IMR-90 (cell line): ENCODE measurements around the gene EXOG. TPM values are rescaled to one million over a fixed set of nuclear protein-coding genes. Genes with fewer than 3 reads are reported as not detected.

Source experiments
- ATAC-seq: fragments of 200-7000 bp; cut with Tn5 transposase; 2 replicates; pipeline ENCODE4 v1.9.1; 2020; ENCODE audit warnings: low read depth, mild to moderate bottlenecking, moderate library complexity
- BruUV-seq: library from RNA; stranded (reverse); fragments of 400-500 nt; replicated peaks from 2 replicates; lab custom pipeline; 2021; lab: Mats Ljungman, UMichigan
- CTCF ChIA-PET: fragments of 300-600 bp; formaldehyde crosslinking; extraction: SDS; loops from one replicate; lab custom pipeline; 2021; ENCODE audit warnings: antibody characterized with exemption; lab: Yijun Ruan, JAX
- POLR2A ChIA-PET: fragments of 300-600 bp; sonication (Branson Sonifier 250); formaldehyde crosslinking; loops from one replicate; lab custom pipeline; 2022; ENCODE audit warnings: antibody characterized with exemption; ENCODE audit not compliant: unreplicated experiment; lab: Charles Lee
- DNase-seq: peaks from one replicate; pipeline ENCODE4 v3.0.0; 2013
- H2AFZ ChIP-seq: replicated peaks from 2 replicates; pipeline ENCODE3; 2013; ENCODE audit warnings: low read length, mild to moderate bottlenecking; ENCODE audit not compliant: poor library complexity
- H2AK5ac ChIP-seq: 2 replicates; pipeline ENCODE4 v1.6.1; 2013; ENCODE audit warnings: low read depth, low read length, inconsistent platforms
- H2AK9ac ChIP-seq: replicated peaks from 2 replicates; pipeline ENCODE3; 2013; ENCODE audit warnings: mild to moderate bottlenecking, low read depth, low read length, moderate library complexity; ENCODE audit not compliant: poor library complexity
- H2BK120ac ChIP-seq: 2 replicates; pipeline ENCODE4 v1.6.1; 2013; ENCODE audit warnings: low read depth, low read length, inconsistent platforms
- H2BK15ac ChIP-seq: 3 replicates; pipeline ENCODE4 v1.6.1; 2013; ENCODE audit warnings: low read depth, low read length, inconsistent platforms
- H2BK20ac ChIP-seq: 2 replicates; pipeline ENCODE4 v1.6.1; 2013; ENCODE audit warnings: low read depth, mild to moderate bottlenecking, inconsistent platforms, low read length, moderate library complexity
- H2BK5ac ChIP-seq: 2 replicates; pipeline ENCODE4 v1.6.1; 2013; ENCODE audit warnings: mild to moderate bottlenecking, low read depth, low read length, inconsistent platforms; ENCODE audit not compliant: poor library complexity, severe bottlenecking
- H3K14ac ChIP-seq: replicated peaks from 2 replicates; pipeline ENCODE4 v1.6.1; 2013; ENCODE audit warnings: low read depth, low read length, inconsistent platforms
- H3K18ac ChIP-seq: 2 replicates; pipeline ENCODE4 v1.6.1; 2013; ENCODE audit warnings: low read depth, low read length, control low read depth
- H3K23ac ChIP-seq: 2 replicates; pipeline ENCODE4 v1.6.1; 2013; ENCODE audit warnings: low read depth, low read length, inconsistent platforms
- H3K27ac ChIP-seq: 2 replicates; pipeline ENCODE4 v1.5.1; 2013; ENCODE audit warnings: mild to moderate bottlenecking, control low read depth, low read length; ENCODE audit not compliant: insufficient read depth
- H3K27me3 ChIP-seq: 2 replicates; pipeline ENCODE4 v1.6.1; 2013; ENCODE audit warnings: low read length; ENCODE audit not compliant: control insufficient read depth, insufficient read depth
- H3K36me3 ChIP-seq: 2 replicates; pipeline ENCODE4 v1.6.1; 2013; ENCODE audit warnings: low read length, mixed read lengths; ENCODE audit not compliant: control insufficient read depth, insufficient read depth
- H3K4ac ChIP-seq: 2 replicates; pipeline ENCODE4 v1.6.1; 2013; ENCODE audit warnings: low read depth, low read length, inconsistent platforms
- H3K4me1 ChIP-seq: 2 replicates; pipeline ENCODE4 v1.6.1; 2013; ENCODE audit warnings: low read length, mixed read lengths; ENCODE audit not compliant: control insufficient read depth, insufficient read depth
- H3K4me2 ChIP-seq: 2 replicates; pipeline ENCODE4 v1.6.1; 2013; ENCODE audit warnings: low read depth, mild to moderate bottlenecking, control low read depth, low read length, moderate library complexity
- H3K4me3 ChIP-seq: 2 replicates; pipeline ENCODE4 v1.5.1; 2013; ENCODE audit warnings: low read depth, mild to moderate bottlenecking, control low read depth, low read length, moderate library complexity; ENCODE audit not compliant: insufficient read depth
- H3K56ac ChIP-seq: 2 replicates; pipeline ENCODE4 v1.6.1; 2013; ENCODE audit warnings: low read length, inconsistent platforms; ENCODE audit not compliant: insufficient read depth; ENCODE audit errors: extremely low read depth
- H3K79me1 ChIP-seq, 2 experiments: 2 replicates each; pipeline ENCODE4 v1.6.1; 2013; ENCODE audit warnings: low read length in 2 of 2, inconsistent platforms in 1 of 2, low read depth in 1 of 2
- H3K9ac ChIP-seq: 2 replicates; pipeline ENCODE4 v1.6.1; 2013; ENCODE audit warnings: low read depth, low read length, control low read depth
- H3K9me1 ChIP-seq: 2 replicates; pipeline ENCODE4 v1.6.1; 2013; ENCODE audit warnings: low read length, inconsistent platforms; ENCODE audit not compliant: insufficient read depth
- H3K9me3 ChIP-seq: 2 replicates; pipeline ENCODE4 v1.6.1; 2013; ENCODE audit warnings: low read length; ENCODE audit not compliant: control insufficient read depth, insufficient read depth
- H4K20me1 ChIP-seq: 2 replicates; pipeline ENCODE4 v1.6.1; 2013; ENCODE audit warnings: low read length, inconsistent platforms; ENCODE audit not compliant: insufficient read depth
- H4K5ac ChIP-seq: 2 replicates; pipeline ENCODE4 v1.6.1; 2013; ENCODE audit warnings: mild to moderate bottlenecking, low read depth, low read length, control low read depth
- H4K8ac ChIP-seq, 2 experiments: 2 replicates each; pipeline ENCODE4 v1.6.1; 2013; ENCODE audit warnings: low read depth in 2 of 2, low read length in 2 of 2, control low read depth in 1 of 2, inconsistent platforms in 1 of 2
- H4K91ac ChIP-seq: 2 replicates; pipeline ENCODE4 v1.6.1; 2013; ENCODE audit warnings: low read depth, low read length, inconsistent platforms; ENCODE audit not compliant: insufficient read depth
- BHLHE40 ChIP-seq: fragments of 150-350 bp; IDR thresholded peaks from 2 replicates; pipeline ENCODE4 v1.6.1; 2016; ENCODE audit warnings: mild to moderate bottlenecking, low read depth, low read length
- CTCF ChIP-seq: conservative IDR thresholded peaks from 2 replicates; pipeline ENCODE4 v1.5.1; 2012; ENCODE audit warnings: mild to moderate bottlenecking, low read depth, low read length, improper control_type of control experiment
- MXI1 ChIP-seq: IDR thresholded peaks from 2 replicates; pipeline ENCODE4 v1.6.1; 2012; ENCODE audit warnings: low read depth, mild to moderate bottlenecking, low read length, moderate library complexity, borderline replicate concordance
- POLR2A ChIP-seq: IDR thresholded peaks from 2 replicates; pipeline ENCODE4 v1.6.1; 2012; ENCODE audit warnings: mild to moderate bottlenecking, low read depth, low read length
- RAD21 ChIP-seq: IDR thresholded peaks from 2 replicates; pipeline ENCODE4 v1.6.1; 2012; ENCODE audit warnings: low read length, improper control_type of control experiment
- WGBS, 2 experiments: methylation state at CpG; one replicate each; pipeline versions ENCODE4 v1.1.5 to v1.1.7; 2013; ENCODE audit warnings: missing lambda C conversion rate in 2 of 2; ENCODE audit not compliant: insufficient read length in 1 of 2; ENCODE audit errors: extremely low coverage in 2 of 2; 5-methylcytosine and 5-hydroxymethylcytosine counted together
- dilution Hi-C: fragments of 300-500 bp; cut with HindIII; formaldehyde crosslinking; loops from one replicate; pipeline ENCODE4 v1.14.3; 2018; ENCODE audit warnings: low sequenced_read_pairs; ENCODE audit not compliant: unreplicated experiment
- in situ Hi-C: fragments of 300-500 bp; cut with MboI; formaldehyde crosslinking; loops from 3 replicates; pipeline ENCODE4 v1.14.3; 2019; ENCODE audit warnings: low sequenced_read_pairs, inconsistent platforms, mixed read lengths
- intact Hi-C: fragments of 100-400 bp; cut with micrococcal nuclease; formaldehyde crosslinking; loops from 2 replicates; pipeline ENCODE4 v1.10.0; 2022
- polyA plus RNA-seq, 3 experiments: library from polyadenylated mRNA; depleted of rRNA; stranded (reverse); fragments of >200 nt; gene quantifications; 2 replicates each; pipeline ENCODE4 v1.2.3, GENCODE V29; 2012; ENCODE audit warnings: low replicate concordance in 1 of 3
- total RNA-seq: library from RNA; depleted of rRNA; stranded (reverse); fragments of >200 nt; gene quantifications from 2 replicates; pipeline ENCODE4 v1.2.3, GENCODE V29; 2012

The EXOG gene
- total and polyA plus RNA-seq, 2 of the 4 experiments (the other 2 are of a cell fraction), result 10.2 to 15.0 TPM

GRCh38 chr3:38454884-38455638, 41.1 kb upstream of the EXOG start:
- peaks cover 19 to 39% of the 10 kb centered on the region in 2 experiments; a peak in 3 of 4 replicates for H3K79me1 ChIP-seq
- peak overlapping the region; percentile 98 for H3K9ac ChIP-seq
- no peak overlapping the region for H4K5ac ChIP-seq
- no peak overlapping the region for H2BK5ac ChIP-seq
- peaks cover 6% of the 10 kb centered on the region; the same call in 1 of the 2 replicates for H3K9me1 ChIP-seq
- peak overlapping the region; percentile 22; the same call in 1 of the 2 replicates for H3K27ac ChIP-seq
- no peak overlapping the region for H2BK20ac ChIP-seq
- H4K20me1 ChIP-seq, result peaks cover 18% of the 10 kb centered on the region
- H3K18ac ChIP-seq, result no peak overlapping the region
- H3K4me2 ChIP-seq, result peak overlapping the region; percentile 98
- peak; percentile 27 for DNase-seq
- peak overlapping the region; percentile 20; the same call in 1 of the 2 replicates for H3K4ac ChIP-seq
- dilution Hi-C loops, result no loop called here
- CTCF ChIA-PET, result no interaction called here
- H2AK5ac ChIP-seq, result peak overlapping the region; percentile 43; the same call in 1 of the 2 replicates
- no peaks in the 10 kb centered on the region for H3K36me3 ChIP-seq
- no peaks in the 10 kb centered on the region for H3K9me3 ChIP-seq
- in situ Hi-C loops, result no loop called here
- no peak overlapping the region for H3K14ac ChIP-seq
- H2BK15ac ChIP-seq, result no peak overlapping the region
- peaks cover 3% of the 10 kb centered on the region; the same call in 1 of the 2 replicates for H3K4me1 ChIP-seq
- intact Hi-C loops, result loop anchor here (5.0 kb wide), 1 partner anchor 108 kb away; the partner anchor contains the start of gene XYLB
- peak overlapping the region; percentile 96 for H2AFZ ChIP-seq
- peak overlapping the region; percentile 97 for H3K4me3 ChIP-seq
- peak; percentile 50 for ATAC-seq
- H4K91ac ChIP-seq, result no peak overlapping the region
- 2% methylated on average over 11 of the region's 72 CpGs; no CpG with 5 or more reads in 1 of the 2 experiments for WGBS, 2 experiments
- POLR2A ChIA-PET, result interaction anchor here (1.1 kb wide), 1 partner anchor 10 kb away, joined by 4 read pairs; no protein-coding TSS in a partner anchor
- no peaks in the 10 kb centered on the region for H3K27me3 ChIP-seq
- H2BK120ac ChIP-seq, result no peak overlapping the region
- TF ChIP-seq BHLHE40, result peak; percentile 18; the same call in 1 of the 2 replicates
- no peak for TF ChIP-seq CTCF
- no peak for TF ChIP-seq POLR2A
- TF ChIP-seq MXI1, result peak; percentile 65; the same call in 1 of the 2 replicates
- no peak for TF ChIP-seq RAD21
- no TSS peak for BruUV-seq
- peak overlapping the region; percentile 31 to 40; a peak in 2 of 4 replicates for H4K8ac ChIP-seq
- H3K23ac ChIP-seq, result peak overlapping the region; percentile 79
- peak overlapping the region; percentile 96 for H2AK9ac ChIP-seq
- no peak overlapping the region for H3K56ac ChIP-seq
